Measurements from ENCODE around the gene RPN1. TPM values are rescaled to one million over a fixed set of nuclear protein-coding genes. Genes with fewer than 3 reads are reported as not detected.
A peak's percentile ranks its signal among the peaks of the same experiment; 100 is the strongest.
"Not testable (repeated sequence)": the region's sequence is repeated elsewhere in the genome, so short reads cannot be mapped to it uniquely, and the experiment has no call there.

RPN1 gene
- total and polyA plus RNA-seq, 4 experiments from 2014 or later, result 121 to 320 (median 188) TPM

DNA sequence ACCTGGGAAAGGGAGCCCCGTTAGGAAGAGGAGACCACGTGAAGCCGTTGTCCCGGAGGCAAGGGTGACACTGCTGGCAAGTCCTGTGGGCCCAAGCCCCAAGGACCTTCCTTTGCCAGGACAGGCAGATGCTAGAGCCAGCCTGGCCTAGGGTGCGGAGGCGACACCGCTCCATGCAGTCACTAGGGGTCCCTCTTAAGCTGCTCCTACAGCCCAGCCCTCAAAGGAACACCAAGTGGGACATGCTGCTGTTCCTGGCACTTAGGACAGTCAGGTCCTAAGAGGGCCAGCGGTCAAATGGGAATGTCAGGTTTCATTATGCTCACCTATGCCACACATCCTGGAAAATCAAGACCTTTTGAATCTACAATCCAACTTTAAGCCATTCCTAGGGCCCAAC is 59.7 kb downstream of the RPN1 start:
- H3K27ac Mint-ChIP-seq, result no peak overlapping the region

DNA sequence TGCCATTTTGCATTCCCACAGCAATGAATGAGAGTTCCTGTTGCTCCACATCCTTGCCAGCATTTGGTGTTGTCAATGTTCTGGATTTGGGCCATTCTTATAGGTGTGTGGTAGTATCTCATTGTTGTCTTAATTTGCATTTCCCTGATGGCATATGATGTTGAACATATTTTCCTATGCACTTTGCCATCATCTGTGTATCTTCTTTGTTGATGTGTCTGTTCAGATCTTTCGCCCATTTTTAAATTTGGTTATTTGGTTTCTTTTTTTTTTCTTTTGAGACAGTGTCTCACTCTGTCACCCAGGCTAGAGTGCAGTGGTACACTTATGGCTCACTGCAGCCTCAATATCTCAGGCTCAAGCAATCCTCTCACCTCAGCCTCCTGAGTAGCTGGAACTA is 60.6 kb downstream of the RPN1 start:
- H3K36me3 Mint-ChIP-seq; H3K27me3 ChIP-seq (ENCODE audit: insufficient read depth, low read length); H3K36me3 ChIP-seq (ENCODE audit: insufficient read depth, low read length); H3K4me3 Mint-ChIP-seq; H3K27me3 Mint-ChIP-seq; H3K27ac Mint-ChIP-seq; H3K4me3 ChIP-seq (ENCODE audit: low read length in 2 of 2); H3K9me3 Mint-ChIP-seq; DNase-seq; H3K4me1 ChIP-seq (ENCODE audit: insufficient read depth, low read length); H3K27ac ChIP-seq (ENCODE audit: low read depth, low read length); intact Hi-C loops (cut with micrococcal nuclease); POLR2A ChIA-PET (ENCODE audit: partially characterized antibody); H3K9me3 ChIP-seq (ENCODE audit: control insufficient read depth in 1 of 2, low read length in 2 of 2): not testable (repeated sequence)
- CTCF ChIA-PET (ENCODE audit: partially characterized antibody), result interaction anchor here (1.0 kb wide), 1 partner anchor 18 kb away, joined by 3 read pairs; no protein-coding TSS in a partner anchor
- peaks cover 3 to 16% (median 10%) of the 10 kb centered on the region in 4 donors for H3K4me1 Mint-ChIP-seq

More for the DNA sequence above, 59.7 kb downstream of the RPN1 start:
- Histone ChIP-seq H3K27me3 (ENCODE audit: insufficient read depth, low read length) (no peaks in the 10 kb centered on the region), H3K9me3 (ENCODE audit: control insufficient read depth in 1 of 2, low read length in 2 of 2) (no peaks in the 10 kb centered on the region), H3K4me3 (ENCODE audit: low read length in 2 of 2) (no peak overlapping the region), H3K36me3 (ENCODE audit: insufficient read depth, low read length) (no peaks in the 10 kb centered on the region), H3K4me1 (ENCODE audit: insufficient read depth, low read length) (no peaks in the 10 kb centered on the region), H3K27ac (ENCODE audit: low read depth, low read length) (no peak overlapping the region)
- Mint-ChIP-seq H3K4me3 (no peak overlapping the region), H3K27me3 (peaks cover 0 to 2% of the 10 kb centered on the region in 2 donors), H3K9me3 (peaks cover 0 to 1% (median 0%) of the 10 kb centered on the region in 8 donors), H3K36me3 (peaks cover 0 to 2% of the 10 kb centered on the region in 2 donors), H3K4me1 (peaks cover 5 to 23% (median 11%) of the 10 kb centered on the region in 4 donors)
- no peak for DNase-seq
- intact Hi-C loops (cut with micrococcal nuclease), result no loop called here
- ChIA-PET CTCF (ENCODE audit: partially characterized antibody) (interaction anchor here (1.0 kb wide), 1 partner anchor 17 kb away, joined by 3 read pairs; no protein-coding TSS in a partner anchor), POLR2A (ENCODE audit: partially characterized antibody) (no interaction called here)

DNA sequence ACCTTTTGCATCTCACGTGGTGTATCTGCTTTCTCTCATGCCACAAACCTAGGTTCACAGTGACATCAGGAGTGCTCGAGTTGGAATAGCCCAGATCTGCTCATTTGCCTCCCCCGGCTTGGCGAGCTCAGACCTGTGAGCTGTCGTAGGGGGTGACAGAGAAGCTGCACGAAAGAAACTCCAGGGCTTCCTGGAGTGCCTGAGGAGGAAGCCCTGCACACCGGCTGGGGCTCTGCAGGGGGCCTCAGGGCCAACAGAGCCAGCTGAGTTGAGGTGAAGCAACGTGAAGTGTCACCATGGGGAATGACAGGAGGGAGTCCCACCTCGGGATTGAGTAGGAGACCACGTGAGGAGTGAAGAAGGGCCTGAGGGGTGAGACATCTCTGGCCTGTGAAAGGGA is 62.5 kb downstream of the RPN1 start:
- H3K4me1 Mint-ChIP-seq, result peaks cover 1 to 10% (median 7%) of the 10 kb centered on the region in 4 donors
- no peak overlapping the region for H3K4me3 Mint-ChIP-seq
- CTCF ChIA-PET (ENCODE audit: partially characterized antibody), result no interaction called here
- Histone ChIP-seq H3K4me3 (ENCODE audit: low read length in 2 of 2) (no peak overlapping the region), H3K9me3 (ENCODE audit: control insufficient read depth in 1 of 2, low read length in 2 of 2) (no peaks in the 10 kb centered on the region), H3K27me3 (ENCODE audit: insufficient read depth, low read length) (no peaks in the 10 kb centered on the region), H3K36me3 (ENCODE audit: insufficient read depth, low read length) (no peaks in the 10 kb centered on the region), H3K4me1 (ENCODE audit: insufficient read depth, low read length) (no peaks in the 10 kb centered on the region), H3K27ac (ENCODE audit: low read depth, low read length) (no peak overlapping the region)
- peaks cover 0 to 1% (median 0%) of the 10 kb centered on the region in 8 donors for H3K9me3 Mint-ChIP-seq
- POLR2A ChIA-PET (ENCODE audit: partially characterized antibody), result no interaction called here
- DNase-seq, result no peak
- peaks cover 1 to 14% of the 10 kb centered on the region in 2 donors for H3K27me3 Mint-ChIP-seq
- intact Hi-C loops (cut with micrococcal nuclease), result no loop called here
- peaks cover 0 to 2% of the 10 kb centered on the region in 2 donors for H3K36me3 Mint-ChIP-seq
- H3K27ac Mint-ChIP-seq, result no peak overlapping the region

DNA sequence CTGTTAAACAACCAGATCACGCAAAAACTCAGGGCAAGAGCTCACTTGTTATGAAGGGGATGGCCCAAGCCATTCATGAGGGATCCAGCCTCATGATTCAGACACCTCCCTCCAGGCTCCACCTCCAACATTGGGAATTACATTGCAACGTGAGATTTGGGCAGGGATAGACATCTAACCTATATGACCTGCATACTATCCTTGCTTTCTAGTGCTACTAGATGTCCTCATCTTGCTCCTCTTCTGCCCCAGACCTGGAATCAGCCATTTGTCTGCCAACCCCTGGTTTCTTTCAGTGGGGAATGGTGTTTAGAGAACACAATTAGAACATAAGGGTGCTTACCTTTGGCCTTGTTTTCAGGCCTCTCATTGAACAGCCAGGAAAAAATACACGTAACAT is 63.2 kb downstream of the RPN1 start:
- no peaks in the 10 kb centered on the region for H3K36me3 ChIP-seq (ENCODE audit: insufficient read depth, low read length)
- no peak overlapping the region for H3K4me3 ChIP-seq (ENCODE audit: low read length in 2 of 2)
- H3K27me3 ChIP-seq (ENCODE audit: insufficient read depth, low read length), result no peaks in the 10 kb centered on the region
- Mint-ChIP-seq H3K4me1 (peaks cover 1 to 10% (median 7%) of the 10 kb centered on the region in 4 donors), H3K27ac (peak overlapping the region in 1 of 7 donors; percentile 73), H3K4me3 (no peak overlapping the region), H3K36me3 (peaks cover 0 to 2% of the 10 kb centered on the region in 2 donors), H3K27me3 (peaks cover 1 to 14% of the 10 kb centered on the region in 2 donors), H3K9me3 (peaks cover 0 to 1% (median 0%) of the 10 kb centered on the region in 8 donors)
- CTCF ChIA-PET (ENCODE audit: partially characterized antibody), result no interaction called here
- H3K9me3 ChIP-seq (ENCODE audit: control insufficient read depth in 1 of 2, low read length in 2 of 2), result no peaks in the 10 kb centered on the region
- no peak overlapping the region for H3K27ac ChIP-seq (ENCODE audit: low read depth, low read length)
- POLR2A ChIA-PET (ENCODE audit: partially characterized antibody), result no interaction called here
- DNase-seq, result no peak
- intact Hi-C loops (cut with micrococcal nuclease), result no loop called here
- H3K4me1 ChIP-seq (ENCODE audit: insufficient read depth, low read length), result no peaks in the 10 kb centered on the region

DNA sequence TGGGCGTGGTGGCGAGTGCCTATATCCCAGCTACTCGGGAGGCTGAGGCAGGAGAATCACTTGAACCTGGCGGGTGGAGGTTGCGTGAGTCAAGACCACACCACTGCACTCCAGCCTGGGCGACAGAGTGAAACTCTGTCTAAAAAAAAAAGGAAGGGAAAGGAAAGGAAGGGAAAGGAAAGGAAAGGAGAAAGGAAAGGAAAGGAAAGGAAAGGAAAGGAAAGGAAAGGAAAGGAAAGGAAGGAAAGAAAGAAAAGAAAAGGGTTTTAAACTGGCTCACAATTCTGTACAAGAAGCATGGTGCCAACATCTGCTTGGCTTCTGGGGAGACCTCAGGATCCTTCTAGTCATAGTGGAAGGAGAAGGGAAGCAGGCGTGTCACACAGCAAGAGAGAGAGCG is 63.7 kb downstream of the RPN1 start:
- peak overlapping the region in 2 of 7 donors; percentile 36 to 73 for H3K27ac Mint-ChIP-seq
- CTCF ChIA-PET (ENCODE audit: partially characterized antibody), result not testable (repeated sequence)

DNA sequence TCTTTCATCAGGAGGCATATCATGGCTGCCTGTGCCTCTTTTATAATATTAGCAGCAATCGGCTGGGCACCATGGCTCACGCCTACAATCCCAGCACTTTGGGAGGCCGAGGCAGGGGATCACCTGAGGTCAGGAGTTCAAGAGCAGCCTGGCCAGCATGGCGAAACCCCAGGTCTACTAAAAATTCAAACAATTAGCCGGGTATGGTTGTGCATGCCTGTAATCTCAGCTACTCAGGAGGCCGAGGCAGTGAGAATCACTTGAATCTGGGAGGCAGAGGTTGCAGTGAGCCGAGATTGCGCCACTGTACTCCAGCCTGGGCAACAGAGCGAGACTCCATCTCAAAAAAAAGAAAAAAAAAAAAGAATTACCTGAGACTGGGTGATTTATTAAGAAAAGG is 64.2 kb downstream of the RPN1 start:
- H3K36me3 Mint-ChIP-seq; H3K9me3 Mint-ChIP-seq; H3K27ac ChIP-seq (ENCODE audit: low read depth, low read length); H3K27ac Mint-ChIP-seq; H3K4me1 Mint-ChIP-seq; H3K9me3 ChIP-seq (ENCODE audit: control insufficient read depth in 1 of 2, low read length in 2 of 2); H3K27me3 ChIP-seq (ENCODE audit: insufficient read depth, low read length); DNase-seq; POLR2A ChIA-PET (ENCODE audit: partially characterized antibody); H3K4me1 ChIP-seq (ENCODE audit: insufficient read depth, low read length); H3K4me3 Mint-ChIP-seq; intact Hi-C loops (cut with micrococcal nuclease); CTCF ChIA-PET (ENCODE audit: partially characterized antibody); H3K4me3 ChIP-seq (ENCODE audit: low read length in 2 of 2); H3K36me3 ChIP-seq (ENCODE audit: insufficient read depth, low read length): not testable (repeated sequence)
- peaks cover 3 to 16% of the 10 kb centered on the region in 2 donors for H3K27me3 Mint-ChIP-seq

More for the DNA sequence above, 63.7 kb downstream of the RPN1 start:
- H3K27me3 ChIP-seq (ENCODE audit: insufficient read depth, low read length); H3K36me3 Mint-ChIP-seq; POLR2A ChIA-PET (ENCODE audit: partially characterized antibody); H3K27ac ChIP-seq (ENCODE audit: low read depth, low read length); H3K4me3 ChIP-seq (ENCODE audit: low read length in 2 of 2); H3K4me1 Mint-ChIP-seq; intact Hi-C loops (cut with micrococcal nuclease); H3K9me3 Mint-ChIP-seq; H3K4me1 ChIP-seq (ENCODE audit: insufficient read depth, low read length); DNase-seq; H3K9me3 ChIP-seq (ENCODE audit: control insufficient read depth in 1 of 2, low read length in 2 of 2); H3K36me3 ChIP-seq (ENCODE audit: insufficient read depth, low read length): not testable (repeated sequence)
- Mint-ChIP-seq H3K4me3 (peak overlapping the region in 1 of 8 donors; percentile 25), H3K27me3 (peaks cover 1 to 14% of the 10 kb centered on the region in 2 donors)

DNA sequence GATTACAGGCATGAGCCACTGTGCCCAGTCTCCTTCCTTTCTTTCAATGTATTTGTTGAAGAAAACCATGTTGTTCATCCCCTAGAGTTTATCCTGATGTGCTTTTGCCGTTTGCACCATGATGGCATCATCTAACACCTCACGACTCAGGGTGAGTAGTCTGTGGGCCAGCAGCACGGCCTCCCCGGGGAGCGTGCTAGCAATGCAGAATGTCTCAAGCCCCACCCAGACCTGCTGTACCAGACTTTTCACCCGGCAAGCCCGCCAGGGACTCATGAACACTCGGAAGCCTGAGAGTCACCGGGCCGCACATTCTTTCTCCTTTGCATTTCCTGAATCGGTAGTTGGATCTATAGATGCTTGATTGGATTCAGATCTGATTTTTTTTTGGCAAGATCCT is 64.6 kb downstream of the RPN1 start:
- no peaks in the 10 kb centered on the region for H3K4me1 ChIP-seq (ENCODE audit: insufficient read depth, low read length)
- peaks cover 0 to 1% (median 0%) of the 10 kb centered on the region in 8 donors for H3K9me3 Mint-ChIP-seq
- DNase-seq, result no peak
- POLR2A ChIA-PET (ENCODE audit: partially characterized antibody), result no interaction called here
- no peak overlapping the region for H3K4me3 Mint-ChIP-seq
- peaks cover 1 to 5% (median 4%) of the 10 kb centered on the region in 4 donors for H3K4me1 Mint-ChIP-seq
- H3K9me3 ChIP-seq (ENCODE audit: control insufficient read depth in 1 of 2, low read length in 2 of 2), result no peaks in the 10 kb centered on the region
- H3K27me3 Mint-ChIP-seq, result peaks cover 3 to 20% of the 10 kb centered on the region in 2 donors
- no peaks in the 10 kb centered on the region for H3K27me3 ChIP-seq (ENCODE audit: insufficient read depth, low read length)
- no peaks in the 10 kb centered on the region for H3K36me3 ChIP-seq (ENCODE audit: insufficient read depth, low read length)
- H3K4me3 ChIP-seq (ENCODE audit: low read length in 2 of 2), result no peak overlapping the region
- CTCF ChIA-PET (ENCODE audit: partially characterized antibody), result interaction anchor here (1.0 to 1.1 kb wide), 2 partner anchors 21 to 157 kb away, joined by 3 read pairs; no protein-coding TSS in a partner anchor
- H3K27ac Mint-ChIP-seq, result no peak overlapping the region
- H3K27ac ChIP-seq (ENCODE audit: low read depth, low read length), result no peak overlapping the region
- H3K36me3 Mint-ChIP-seq, result peaks cover 0 to 2% of the 10 kb centered on the region in 2 donors
- intact Hi-C loops (cut with micrococcal nuclease), result no loop called here

All from CD4-positive, alpha-beta memory T cell (primary cell).